SK-N-SH (cell line): ENCODE results near the gene SPAG6. TPM values are rescaled to one million over a fixed set of nuclear protein-coding genes. Genes with fewer than 3 reads are reported as not detected.

Experiments used
- CTCF ChIA-PET: fragments of 300-600, 350-600 bp; formaldehyde crosslinking; extraction: SDS; loops from one replicate; lab custom pipeline; 2021; lab: Yijun Ruan, JAX
- POLR2A ChIA-PET: fragments of 350-600 bp; sonication (Branson Sonifier 250); formaldehyde crosslinking; extraction: SDS; loops from one replicate; lab custom pipeline; 2020; ENCODE audit warnings: antibody characterized with exemption, inconsistent platforms; lab: Yijun Ruan, JAX
- DNase-seq: peaks from one replicate; pipeline ENCODE4 v3.0.0; 2012
- H2AFZ ChIP-seq: fragments of 200-600 bp; sonication (generic); 2 replicates; pipeline ENCODE4 v1.8.1; 2016; ENCODE audit warnings: antibody characterized with exemption, mild to moderate bottlenecking, low read depth
- H3F3A ChIP-seq: fragments of 200-600 bp; sonication (generic); replicated peaks from 2 replicates; pipeline ENCODE3; 2016; ENCODE audit warnings: antibody characterized with exemption, mild to moderate bottlenecking; ENCODE audit not compliant: insufficient read depth
- H3K27ac ChIP-seq, 2 experiments: fragments of 200-500 bp in 1 of 2; fragments of 200-600 bp in 1 of 2; sonication (Bioruptor generic) in 1 of 2; sonication (generic), shearing (Covaris generic) in 1 of 2; 2 replicates each; pipeline versions ENCODE4 v1.5.1 to v1.6.1; 2014 to 2016; ENCODE audit warnings: low read depth in 2 of 2, inconsistent platforms in 1 of 2, low read length in 1 of 2, mild to moderate bottlenecking in 1 of 2, mixed read lengths in 1 of 2
- H3K27me3 ChIP-seq: fragments of 200-600 bp; sonication (generic), shearing (Covaris generic); 2 replicates; pipeline ENCODE4 v1.6.1; 2016; ENCODE audit warnings: mixed run types; ENCODE audit not compliant: insufficient read depth
- H3K36me3 ChIP-seq, 2 experiments: fragments of 200-500 bp in 1 of 2; fragments of 200-600 bp in 1 of 2; sonication (Bioruptor generic) in 1 of 2; sonication (generic) in 1 of 2; replicated peaks in 1 of 2; 2 replicates each; pipeline versions ENCODE3 to v1.5.1; 2014 to 2016; ENCODE audit warnings: low read length in 1 of 2, mild to moderate bottlenecking in 1 of 2; ENCODE audit not compliant: insufficient read depth in 2 of 2, control insufficient read depth in 1 of 2
- H3K4me1 ChIP-seq, 2 experiments: fragments of 200-500 bp in 1 of 2; fragments of 200-600 bp in 1 of 2; sonication (Bioruptor generic) in 1 of 2; sonication (generic), shearing (Covaris generic) in 1 of 2; 2 replicates each; pipeline versions ENCODE4 v1.5.1 to v1.6.1; 2014 to 2016; ENCODE audit warnings: low read depth in 1 of 2, low read length in 1 of 2, mixed run types in 1 of 2; ENCODE audit not compliant: insufficient read depth in 2 of 2, control insufficient read depth in 1 of 2
- H3K4me2 ChIP-seq: fragments of 200-600 bp; sonication (generic), shearing (Covaris generic); 2 replicates; pipeline ENCODE4 v1.6.1; 2017; ENCODE audit warnings: mixed run types
- H3K4me3 ChIP-seq, 2 experiments: fragments of 200-500 bp in 1 of 2; fragments of 200-600 bp in 1 of 2; sonication (Bioruptor generic) in 1 of 2; sonication (generic), shearing (Covaris generic) in 1 of 2; 2 replicates each; pipeline versions ENCODE4 v1.5.1 to v1.8.1; 2014 to 2016; ENCODE audit warnings: low read depth in 2 of 2, inconsistent platforms in 1 of 2, low read length in 1 of 2, mild to moderate bottlenecking in 1 of 2, mixed read lengths in 1 of 2, moderate library complexity in 1 of 2
- H3K79me2 ChIP-seq: fragments of 200-600 bp; sonication (generic); 2 replicates; pipeline ENCODE4 v1.8.1; 2017; ENCODE audit warnings: mild to moderate bottlenecking; ENCODE audit not compliant: insufficient read depth
- H3K9ac ChIP-seq: fragments of 200-600 bp; sonication (generic); 2 replicates; pipeline ENCODE4 v1.6.1; 2017; ENCODE audit warnings: mixed run types
- H3K9me2 ChIP-seq: fragments of 200-600 bp; sonication (generic); 2 replicates; pipeline ENCODE4 v1.6.1; 2017; ENCODE audit warnings: mixed run types
- H3K9me3 ChIP-seq: fragments of 200-600 bp; sonication (generic); 2 replicates; pipeline ENCODE4 v1.6.1; 2017; ENCODE audit warnings: mixed run types, mild to moderate bottlenecking, moderate library complexity
- H4K20me1 ChIP-seq: fragments of 200-600 bp; sonication (generic); 2 replicates; pipeline ENCODE4 v1.6.1; 2017; ENCODE audit warnings: mild to moderate bottlenecking, mixed run types; ENCODE audit not compliant: insufficient read depth
- EP300 ChIP-seq, 2 experiments: IDR thresholded peaks; 2 replicates each; pipeline versions ENCODE4 v1.4.0 to v1.6.1; 2012; ENCODE audit warnings: borderline replicate concordance in 1 of 2, low read depth in 1 of 2, low read length in 1 of 2
- EZH2phosphoT487 ChIP-seq: fragments of 200-600 bp; sonication (generic); IDR thresholded peaks from 2 replicates; pipeline ENCODE4 v1.6.1; 2017; ENCODE audit warnings: low read depth, mixed run types, mild to moderate bottlenecking, antibody characterized with exemption, moderate library complexity, borderline replicate concordance
- FOXJ3 ChIP-seq: sonication (generic); formaldehyde crosslinking; IDR thresholded peaks from 2 replicates; pipeline ENCODE4 v1.5.1; 2020; ENCODE audit warnings: mild to moderate bottlenecking, missing genetic modification reagents
- GABPA ChIP-seq: IDR thresholded peaks from 2 replicates; pipeline ENCODE4 v1.4.0; 2012; ENCODE audit warnings: low read depth, mild to moderate bottlenecking
- MXI1 ChIP-seq: IDR thresholded peaks from 2 replicates; pipeline ENCODE4 v1.6.1; 2012; ENCODE audit warnings: mild to moderate bottlenecking, low read depth, low read length, improper control_type of control experiment
- NRF1 ChIP-seq: IDR thresholded peaks from 2 replicates; pipeline ENCODE4 v1.6.1; 2012; ENCODE audit warnings: low read depth, mild to moderate bottlenecking, low read length
- POLR2AphosphoS5 ChIP-seq: IDR thresholded peaks from 2 replicates; pipeline ENCODE4 v1.6.1; 2012; ENCODE audit warnings: low read depth, low read length
- RAD21 ChIP-seq: IDR thresholded peaks from 2 replicates; pipeline ENCODE4 v1.6.1; 2012; ENCODE audit warnings: mild to moderate bottlenecking, low read length
- RCOR1 ChIP-seq: fragments of 150-350 bp; IDR thresholded peaks from 2 replicates; pipeline ENCODE4 v1.6.1; 2017; ENCODE audit warnings: antibody characterized with exemption, low read length
- SMC3 ChIP-seq: IDR thresholded peaks from 2 replicates; pipeline ENCODE4 v1.6.1; 2012; ENCODE audit warnings: low read depth, low read length, improper control_type of control experiment
- TAF1 ChIP-seq: IDR thresholded peaks from 2 replicates; pipeline ENCODE4 v1.6.1; 2012; ENCODE audit warnings: low read depth, mild to moderate bottlenecking, low read length, moderate library complexity, borderline replicate concordance
- TCF12 ChIP-seq: IDR thresholded peaks from 2 replicates; pipeline ENCODE4 v1.4.0; 2012
- TEAD4 ChIP-seq: IDR thresholded peaks from 2 replicates; pipeline ENCODE4 v1.4.0; 2012; ENCODE audit warnings: mild to moderate bottlenecking, borderline replicate concordance; ENCODE audit not compliant: insufficient read depth
- YY1 ChIP-seq: IDR thresholded peaks from 2 replicates; pipeline ENCODE4 v1.4.0; 2012; ENCODE audit warnings: low read depth, mild to moderate bottlenecking
- WGBS: methylation state at CpG from one replicate; pipeline ENCODE4 v1.1.6; 2017; ENCODE audit warnings: low lambda C conversion rate; 5-methylcytosine and 5-hydroxymethylcytosine counted together
- polyA plus RNA-seq, 3 experiments: library from polyadenylated mRNA; depleted of rRNA; stranded (reverse); fragments of >200 nt; gene quantifications; 2 replicates each; pipeline ENCODE4 v1.2.3, GENCODE V29; 2012
- TF ChIP-seq, protein P1 (sequence below): IDR thresholded peaks from 2 replicates; pipeline ENCODE4; 2012
- TF ChIP-seq, protein P2 (sequence below): fragments of 200-600 bp; sonication (generic); IDR thresholded peaks from 2 replicates; pipeline ENCODE4 v1.6.1; 2017; ENCODE audit warnings: antibody characterized with exemption, mild to moderate bottlenecking, moderate library complexity
- TF ChIP-seq, protein P3 (sequence below): IDR thresholded peaks from 2 replicates; pipeline ENCODE4 v1.6.1; 2012; ENCODE audit warnings: mild to moderate bottlenecking, low read depth, low read length, moderate library complexity

The SPAG6 gene
- polyA plus RNA-seq, 1 of the 3 experiments (the other 2 are of a cell fraction), result 0.77 TPM

DNA sequence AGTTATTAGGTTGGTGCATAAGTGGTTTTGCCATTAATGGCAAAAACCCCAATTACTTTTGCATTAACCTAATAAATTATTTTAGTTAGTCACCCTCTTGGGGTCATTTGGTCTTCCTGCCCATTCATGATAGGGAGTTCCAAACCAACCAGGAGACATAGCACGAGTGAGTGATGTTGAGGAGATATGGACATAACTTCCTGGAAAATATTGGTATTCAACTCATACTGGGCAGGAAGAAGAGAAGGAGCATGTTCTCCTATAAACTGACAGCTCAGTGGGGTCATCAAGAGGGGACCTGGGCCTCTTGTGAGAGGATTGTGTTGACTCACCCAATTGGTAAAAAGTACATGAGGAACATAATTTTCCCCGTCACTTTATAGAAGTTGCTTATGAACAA lies 23.7 kb downstream of the SPAG6 start:
- no peak for DNase-seq
- no peaks in the 10 kb centered on the region for H3K79me2 ChIP-seq
- no peak overlapping the region for H3K4me2 ChIP-seq
- H3K9ac ChIP-seq, result no peak overlapping the region
- H3K27ac ChIP-seq, result no peak overlapping the region
- H3K27me3 ChIP-seq, result no peaks in the 10 kb centered on the region
- no peaks in the 10 kb centered on the region for H3F3A ChIP-seq
- no peaks in the 10 kb centered on the region for H3K9me2 ChIP-seq
- H3K36me3 ChIP-seq, result no peaks in the 10 kb centered on the region
- ChIA-PET POLR2A (no interaction called here), CTCF (no interaction called here)
- no peaks in the 10 kb centered on the region for H3K4me1 ChIP-seq
- TF ChIP-seq TEAD4 (no peak), EZH2phosphoT487 (no peak), RCOR1 (no peak), GABPA (no peak), TCF12 (no peak), POLR2AphosphoS5 (no peak), YY1 (no peak)
- TF ChIP-seq, protein P1, sequence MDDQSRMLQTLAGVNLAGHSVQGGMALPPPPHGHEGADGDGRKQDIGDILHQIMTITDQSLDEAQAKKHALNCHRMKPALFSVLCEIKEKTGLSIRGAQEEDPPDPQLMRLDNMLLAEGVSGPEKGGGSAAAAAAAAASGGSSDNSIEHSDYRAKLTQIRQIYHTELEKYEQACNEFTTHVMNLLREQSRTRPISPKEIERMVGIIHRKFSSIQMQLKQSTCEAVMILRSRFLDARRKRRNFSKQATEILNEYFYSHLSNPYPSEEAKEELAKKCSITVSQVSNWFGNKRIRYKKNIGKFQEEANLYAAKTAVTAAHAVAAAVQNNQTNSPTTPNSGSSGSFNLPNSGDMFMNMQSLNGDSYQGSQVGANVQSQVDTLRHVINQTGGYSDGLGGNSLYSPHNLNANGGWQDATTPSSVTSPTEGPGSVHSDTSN, result no peak
- TF ChIP-seq, protein P2, sequence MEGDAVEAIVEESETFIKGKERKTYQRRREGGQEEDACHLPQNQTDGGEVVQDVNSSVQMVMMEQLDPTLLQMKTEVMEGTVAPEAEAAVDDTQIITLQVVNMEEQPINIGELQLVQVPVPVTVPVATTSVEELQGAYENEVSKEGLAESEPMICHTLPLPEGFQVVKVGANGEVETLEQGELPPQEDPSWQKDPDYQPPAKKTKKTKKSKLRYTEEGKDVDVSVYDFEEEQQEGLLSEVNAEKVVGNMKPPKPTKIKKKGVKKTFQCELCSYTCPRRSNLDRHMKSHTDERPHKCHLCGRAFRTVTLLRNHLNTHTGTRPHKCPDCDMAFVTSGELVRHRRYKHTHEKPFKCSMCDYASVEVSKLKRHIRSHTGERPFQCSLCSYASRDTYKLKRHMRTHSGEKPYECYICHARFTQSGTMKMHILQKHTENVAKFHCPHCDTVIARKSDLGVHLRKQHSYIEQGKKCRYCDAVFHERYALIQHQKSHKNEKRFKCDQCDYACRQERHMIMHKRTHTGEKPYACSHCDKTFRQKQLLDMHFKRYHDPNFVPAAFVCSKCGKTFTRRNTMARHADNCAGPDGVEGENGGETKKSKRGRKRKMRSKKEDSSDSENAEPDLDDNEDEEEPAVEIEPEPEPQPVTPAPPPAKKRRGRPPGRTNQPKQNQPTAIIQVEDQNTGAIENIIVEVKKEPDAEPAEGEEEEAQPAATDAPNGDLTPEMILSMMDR, result no peak
- TF ChIP-seq, protein P3, sequence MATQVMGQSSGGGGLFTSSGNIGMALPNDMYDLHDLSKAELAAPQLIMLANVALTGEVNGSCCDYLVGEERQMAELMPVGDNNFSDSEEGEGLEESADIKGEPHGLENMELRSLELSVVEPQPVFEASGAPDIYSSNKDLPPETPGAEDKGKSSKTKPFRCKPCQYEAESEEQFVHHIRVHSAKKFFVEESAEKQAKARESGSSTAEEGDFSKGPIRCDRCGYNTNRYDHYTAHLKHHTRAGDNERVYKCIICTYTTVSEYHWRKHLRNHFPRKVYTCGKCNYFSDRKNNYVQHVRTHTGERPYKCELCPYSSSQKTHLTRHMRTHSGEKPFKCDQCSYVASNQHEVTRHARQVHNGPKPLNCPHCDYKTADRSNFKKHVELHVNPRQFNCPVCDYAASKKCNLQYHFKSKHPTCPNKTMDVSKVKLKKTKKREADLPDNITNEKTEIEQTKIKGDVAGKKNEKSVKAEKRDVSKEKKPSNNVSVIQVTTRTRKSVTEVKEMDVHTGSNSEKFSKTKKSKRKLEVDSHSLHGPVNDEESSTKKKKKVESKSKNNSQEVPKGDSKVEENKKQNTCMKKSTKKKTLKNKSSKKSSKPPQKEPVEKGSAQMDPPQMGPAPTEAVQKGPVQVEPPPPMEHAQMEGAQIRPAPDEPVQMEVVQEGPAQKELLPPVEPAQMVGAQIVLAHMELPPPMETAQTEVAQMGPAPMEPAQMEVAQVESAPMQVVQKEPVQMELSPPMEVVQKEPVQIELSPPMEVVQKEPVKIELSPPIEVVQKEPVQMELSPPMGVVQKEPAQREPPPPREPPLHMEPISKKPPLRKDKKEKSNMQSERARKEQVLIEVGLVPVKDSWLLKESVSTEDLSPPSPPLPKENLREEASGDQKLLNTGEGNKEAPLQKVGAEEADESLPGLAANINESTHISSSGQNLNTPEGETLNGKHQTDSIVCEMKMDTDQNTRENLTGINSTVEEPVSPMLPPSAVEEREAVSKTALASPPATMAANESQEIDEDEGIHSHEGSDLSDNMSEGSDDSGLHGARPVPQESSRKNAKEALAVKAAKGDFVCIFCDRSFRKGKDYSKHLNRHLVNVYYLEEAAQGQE, result no peak
- H3K9me3 ChIP-seq, result no peaks in the 10 kb centered on the region
- WGBS, result 47% methylated on average over 2 of the region's 2 CpGs
- H4K20me1 ChIP-seq, result no peaks in the 10 kb centered on the region
- no peak overlapping the region for H2AFZ ChIP-seq
- H3K4me3 ChIP-seq, result no peak overlapping the region

DNA sequence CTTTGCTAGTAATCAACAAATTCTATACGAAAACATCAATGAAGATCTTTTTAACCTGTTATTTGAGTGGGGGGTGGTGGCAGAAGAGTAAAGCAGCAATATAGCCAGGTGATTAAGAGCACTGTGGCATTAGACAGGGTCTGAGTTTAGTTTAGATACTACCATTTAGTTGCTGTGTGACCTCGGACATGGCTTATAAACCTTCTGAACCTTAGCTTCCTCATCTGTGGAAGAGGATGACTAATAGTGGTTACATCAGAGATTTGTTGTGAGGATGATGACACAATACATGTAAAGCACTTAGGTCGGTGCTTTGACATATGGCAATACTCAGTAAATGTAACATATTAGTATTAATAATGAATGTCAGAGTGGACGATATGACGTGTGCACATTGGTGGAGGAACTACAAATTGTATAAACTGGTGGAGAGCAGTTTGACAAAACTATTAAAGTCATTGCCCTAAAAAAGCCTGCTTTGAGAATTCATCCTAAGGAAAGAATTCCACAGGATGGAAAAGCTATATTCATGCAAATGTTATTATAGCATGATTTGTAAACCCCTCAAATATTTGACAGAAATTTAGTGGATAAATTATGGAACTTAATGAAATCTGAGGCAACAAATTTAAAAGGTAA lies 24.3 kb downstream of the SPAG6 start:
- POLR2A ChIA-PET, result no interaction called here
- Histone ChIP-seq H3F3A (no peaks in the 10 kb centered on the region), H3K9me3 (no peaks in the 10 kb centered on the region), H3K9me2 (no peaks in the 10 kb centered on the region), H3K79me2 (no peaks in the 10 kb centered on the region), H2AFZ (no peak overlapping the region), H3K4me2 (no peak overlapping the region), H3K4me3 (no peak overlapping the region), H3K9ac (no peak overlapping the region), H4K20me1 (no peaks in the 10 kb centered on the region), H3K36me3 (no peaks in the 10 kb centered on the region), H3K27ac (no peak overlapping the region), H3K4me1 (no peaks in the 10 kb centered on the region), H3K27me3 (no peaks in the 10 kb centered on the region)
- CTCF ChIA-PET, result interaction anchor here (1.2 kb wide), 1 partner anchor 16 kb away, joined by 3 read pairs; no protein-coding TSS in a partner anchor
- 73% methylated on average over 5 of the region's 5 CpGs for WGBS
- DNase-seq, result no peak
- TF ChIP-seq, protein P3, result no peak
- TF ChIP-seq TEAD4, result no peak
- no peak for TF ChIP-seq RAD21
- TF ChIP-seq TAF1, result no peak
- TF ChIP-seq EP300 (IDR thresholded peaks at IDR 0.05; ENCODE audit: borderline replicate concordance in 1 of 2, low read depth in 1 of 2, low read length in 1 of 2), result no peak
- TF ChIP-seq MXI1, result no peak
- TF ChIP-seq SMC3, result no peak
- TF ChIP-seq NRF1, result no peak
- no peak for TF ChIP-seq FOXJ3 (CRISPR knock-in tag)
